UCSD-AML1 (cell line): ENCODE data around the gene UBA1.

Source experiments
- DNase-seq: peaks from one replicate; lab custom pipeline; 2025; ENCODE audit not compliant: unreplicated experiment; lab: John Stamatoyannopoulos, UW

Gene UBA1

DNA sequence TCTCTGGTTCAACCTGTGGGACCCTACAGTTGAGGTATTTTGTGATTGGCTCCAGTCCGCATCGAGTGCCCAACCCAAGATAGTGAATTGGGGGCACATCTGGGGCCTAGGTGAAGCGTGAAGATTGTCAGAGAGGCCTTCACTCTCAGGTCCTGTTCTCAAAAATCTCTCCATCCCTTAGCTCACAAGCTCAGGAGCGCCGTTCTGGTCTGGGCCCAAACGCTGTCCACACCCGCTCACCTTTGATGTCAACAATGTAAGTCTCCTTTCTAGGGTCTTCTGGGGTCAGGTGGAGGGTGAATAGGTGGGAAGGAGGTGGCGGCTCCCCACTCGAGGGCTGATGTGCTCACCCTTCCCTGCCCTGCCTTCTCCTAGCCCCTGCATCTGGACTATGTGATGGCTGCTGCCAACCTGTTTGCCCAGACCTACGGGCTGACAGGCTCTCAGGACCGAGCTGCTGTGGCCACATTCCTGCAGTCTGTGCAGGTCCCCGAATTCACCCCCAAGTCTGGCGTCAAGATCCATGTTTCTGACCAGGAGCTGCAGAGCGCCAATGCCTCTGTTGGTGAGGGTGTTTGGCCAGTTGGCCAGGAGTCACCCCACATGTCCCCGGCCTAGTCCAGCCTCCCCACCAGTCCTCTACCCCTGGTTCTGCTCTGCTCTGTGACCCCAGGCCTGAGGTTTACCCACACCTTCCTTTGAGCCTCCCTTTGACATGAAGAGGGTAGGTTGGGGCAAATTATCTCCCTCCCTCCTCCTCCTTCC, 17.2 kb downstream of the UBA1 start:
- DNase-seq, result no peak

DNA sequence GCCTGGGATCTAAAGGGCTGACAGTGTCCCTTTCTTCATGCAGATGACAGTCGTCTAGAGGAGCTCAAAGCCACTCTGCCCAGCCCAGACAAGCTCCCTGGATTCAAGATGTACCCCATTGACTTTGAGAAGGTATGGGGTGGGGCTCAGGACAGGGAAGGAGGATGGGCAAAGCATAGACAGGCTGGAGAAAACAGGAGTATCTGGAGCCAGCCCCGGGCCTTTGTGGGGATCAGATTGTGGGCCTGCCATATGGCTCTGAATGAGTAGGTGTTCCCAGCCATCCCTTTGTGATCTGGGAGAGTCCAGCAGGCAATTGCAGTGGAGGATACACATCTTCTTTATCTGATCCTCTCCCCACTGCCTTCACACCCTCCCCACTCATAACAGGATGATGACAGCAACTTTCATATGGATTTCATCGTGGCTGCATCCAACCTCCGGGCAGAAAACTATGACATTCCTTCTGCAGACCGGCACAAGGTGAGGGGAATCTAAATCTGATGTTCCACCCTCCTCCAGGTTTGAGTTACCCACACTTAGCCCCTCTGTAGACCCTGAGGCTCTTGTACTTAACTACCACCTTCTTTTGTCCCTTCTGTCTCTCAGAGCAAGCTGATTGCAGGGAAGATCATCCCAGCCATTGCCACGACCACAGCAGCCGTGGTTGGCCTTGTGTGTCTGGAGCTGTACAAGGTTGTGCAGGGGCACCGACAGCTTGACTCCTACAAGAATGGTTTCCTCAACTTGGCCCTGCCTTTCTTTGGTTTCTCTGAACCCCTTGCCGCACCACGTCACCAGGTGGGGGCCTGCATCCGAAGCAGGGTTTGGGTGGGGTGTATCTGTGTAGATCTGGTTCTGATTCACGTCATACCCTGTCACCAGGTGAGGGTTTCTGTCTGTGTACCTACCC, 19.0 kb downstream of the UBA1 start:
- no peak for DNase-seq

DNA sequence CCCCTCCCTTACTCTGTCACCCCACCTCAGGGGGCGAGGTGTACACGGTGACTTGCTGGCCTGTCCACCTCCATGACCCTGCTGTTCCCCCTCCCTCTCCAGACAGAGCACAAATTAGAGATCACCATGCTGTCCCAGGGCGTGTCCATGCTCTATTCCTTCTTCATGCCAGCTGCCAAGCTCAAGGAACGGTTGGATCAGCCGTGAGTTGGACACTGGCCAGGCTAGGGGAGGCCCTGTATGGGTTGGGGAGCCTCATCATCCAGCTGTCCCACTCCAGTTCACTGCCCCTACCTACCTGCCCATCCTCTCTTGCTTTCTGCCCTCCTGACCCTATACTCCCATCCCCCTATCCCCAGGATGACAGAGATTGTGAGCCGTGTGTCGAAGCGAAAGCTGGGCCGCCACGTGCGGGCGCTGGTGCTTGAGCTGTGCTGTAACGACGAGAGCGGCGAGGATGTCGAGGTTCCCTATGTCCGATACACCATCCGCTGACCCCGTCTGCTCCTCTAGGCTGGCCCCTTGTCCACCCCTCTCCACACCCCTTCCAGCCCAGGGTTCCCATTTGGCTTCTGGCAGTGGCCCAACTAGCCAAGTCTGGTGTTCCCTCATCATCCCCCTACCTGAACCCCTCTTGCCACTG, 20.9 kb downstream of the UBA1 start:
- DNase-seq, result no peak

DNA sequence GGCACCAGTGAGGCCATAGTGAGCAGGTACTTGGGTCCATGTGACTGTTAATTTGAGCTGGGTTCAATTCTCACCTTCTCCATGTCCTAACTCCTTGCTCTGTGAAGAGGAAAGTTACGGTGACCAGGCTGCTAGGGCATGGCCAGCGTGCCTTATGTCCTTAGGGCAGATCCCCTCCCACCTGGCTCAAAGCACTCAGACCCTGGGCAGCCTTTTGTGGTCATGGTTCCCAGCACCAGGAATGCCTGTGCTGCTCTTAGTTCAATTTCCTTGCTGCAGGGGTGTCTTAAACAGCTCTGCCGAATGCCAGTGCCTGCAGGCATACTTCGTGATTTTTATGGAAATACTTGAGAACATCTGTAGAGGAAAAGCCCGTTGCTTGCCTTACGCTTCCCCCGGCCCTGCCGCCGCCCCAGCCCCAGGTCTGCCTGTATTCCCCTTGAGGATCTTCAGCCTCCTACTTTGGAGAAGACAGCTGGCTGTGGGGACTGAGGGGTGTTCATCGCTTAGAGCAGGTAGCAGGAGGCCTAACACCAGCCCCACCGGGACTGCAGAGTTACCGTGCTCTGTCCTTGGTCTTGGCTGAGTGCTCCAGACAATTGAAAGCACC, 21.8 kb downstream of the UBA1 start:
- no peak for DNase-seq

DNA sequence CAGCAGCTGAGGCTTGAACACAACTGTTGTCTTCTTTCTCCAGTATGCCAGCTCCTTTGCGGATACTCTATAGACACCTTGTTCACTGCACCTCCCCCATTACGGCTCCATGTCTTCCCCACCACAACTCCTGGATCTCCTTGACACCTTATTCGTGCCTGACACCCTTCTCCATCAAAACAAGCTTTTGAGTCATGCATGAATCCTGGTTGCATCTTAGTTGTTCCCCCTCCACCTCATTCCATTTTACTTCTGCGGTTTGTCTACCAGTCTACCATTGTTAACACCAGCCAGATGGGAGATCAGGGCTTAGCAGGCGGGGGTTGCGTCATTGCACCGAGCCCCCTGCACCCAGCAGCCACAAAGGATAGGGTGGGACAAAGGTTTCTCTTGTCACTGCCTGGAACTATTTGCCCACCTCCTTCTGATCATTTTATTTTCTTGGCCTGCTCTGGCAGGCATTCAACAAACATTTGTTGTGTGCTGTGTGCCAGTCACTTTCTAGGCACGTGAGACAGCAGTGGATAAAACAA, 22.8 kb downstream of the UBA1 start:
- DNase-seq, result no peak

DNA sequence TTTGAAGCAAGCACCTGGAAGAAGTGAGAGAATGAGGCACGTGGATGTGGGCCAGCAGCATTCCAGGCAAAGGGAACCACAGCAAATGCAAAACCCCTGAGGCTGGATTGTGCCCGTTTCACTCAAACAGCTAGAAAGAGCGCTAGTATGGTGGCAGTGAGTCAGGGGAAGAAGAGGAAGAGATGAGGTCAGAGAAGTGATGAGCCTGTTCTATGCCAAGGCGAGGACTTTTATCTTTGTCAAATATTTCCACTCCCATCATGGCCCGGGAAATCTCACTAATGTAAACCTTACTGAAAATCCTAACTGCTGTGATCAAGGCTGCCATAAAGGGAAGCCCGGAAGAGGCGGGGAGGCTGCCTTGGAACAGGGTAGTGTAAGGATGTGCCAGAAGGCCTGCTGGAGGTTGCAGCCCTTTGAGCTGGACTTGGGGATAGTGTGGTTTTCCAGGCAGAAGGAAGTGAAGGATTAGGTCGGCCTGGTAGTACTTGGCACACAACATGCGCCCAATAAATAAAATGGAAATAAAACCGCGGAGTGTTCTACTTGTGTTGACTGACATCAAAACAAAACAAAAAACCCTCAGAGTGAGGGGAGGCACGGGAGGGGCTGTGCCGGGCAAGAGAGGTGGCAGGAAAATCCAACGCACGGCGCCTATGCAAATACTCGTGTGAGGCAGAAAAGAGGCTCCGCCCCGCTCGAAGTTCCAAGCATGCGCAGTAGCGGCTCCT, 23.7 kb downstream of the UBA1 start:
- no peak for DNase-seq

DNA sequence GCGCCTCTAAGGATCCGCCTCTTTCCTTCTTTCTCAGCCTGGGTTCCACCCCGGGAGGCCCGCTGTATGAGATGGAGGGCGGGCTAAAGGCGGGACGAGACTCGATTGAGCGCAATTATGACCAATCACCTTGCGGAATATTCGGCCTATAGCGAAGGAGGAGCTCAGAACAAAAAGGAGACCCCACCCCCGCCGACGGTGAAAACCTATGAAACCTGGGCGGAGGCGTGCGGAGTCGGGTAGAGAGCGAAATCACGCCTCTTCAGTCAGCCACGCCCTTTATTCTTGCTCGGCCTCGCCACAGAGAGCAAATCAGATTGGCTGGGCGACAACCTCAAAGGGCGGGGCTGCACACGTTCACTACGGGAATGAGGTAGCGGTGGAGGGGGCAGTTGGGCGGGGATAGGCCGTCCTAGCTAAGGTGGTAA, 24.2 kb downstream of the UBA1 start:
- peak; percentile 97 for DNase-seq

DNA sequence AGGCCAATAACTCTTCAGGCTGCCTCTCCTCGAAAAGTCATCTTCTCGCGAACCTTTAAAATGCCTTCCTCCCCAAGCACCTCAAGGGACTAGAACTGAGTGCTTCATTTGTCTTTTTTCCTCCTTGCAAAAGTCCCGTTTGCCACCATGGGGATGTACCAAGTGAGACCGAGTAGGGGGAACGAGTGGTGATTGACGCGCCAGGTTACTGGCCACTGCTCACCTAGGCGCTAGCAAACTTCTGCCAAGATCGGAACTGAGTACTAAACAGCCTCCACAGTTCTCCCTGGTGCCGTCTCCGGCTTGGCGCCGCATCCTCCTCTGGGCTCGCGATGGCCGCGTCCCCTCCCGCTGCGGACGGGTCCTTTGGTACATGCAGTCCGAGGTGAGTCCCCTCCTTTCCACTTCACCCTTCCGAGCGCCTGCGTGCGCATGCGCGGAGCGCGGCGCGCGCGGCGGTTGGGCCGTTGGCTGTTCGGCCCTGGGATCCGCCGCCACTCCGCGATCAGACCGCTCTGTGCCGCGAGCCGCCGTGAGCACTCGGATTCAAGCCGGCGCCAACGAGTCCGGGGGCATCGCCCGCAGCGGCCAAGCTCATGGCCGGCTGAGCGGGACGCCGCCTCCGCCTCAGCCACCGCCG, 24.8 kb downstream of the UBA1 start, which contains the start of gene CDK16:
CDK16 (plus strand) TSS at position 402 of the 640 bp plus-strand sequence. CDS start 4,877 bp downstream, outside the sequence.
- peak; percentile 87 for DNase-seq

DNA sequence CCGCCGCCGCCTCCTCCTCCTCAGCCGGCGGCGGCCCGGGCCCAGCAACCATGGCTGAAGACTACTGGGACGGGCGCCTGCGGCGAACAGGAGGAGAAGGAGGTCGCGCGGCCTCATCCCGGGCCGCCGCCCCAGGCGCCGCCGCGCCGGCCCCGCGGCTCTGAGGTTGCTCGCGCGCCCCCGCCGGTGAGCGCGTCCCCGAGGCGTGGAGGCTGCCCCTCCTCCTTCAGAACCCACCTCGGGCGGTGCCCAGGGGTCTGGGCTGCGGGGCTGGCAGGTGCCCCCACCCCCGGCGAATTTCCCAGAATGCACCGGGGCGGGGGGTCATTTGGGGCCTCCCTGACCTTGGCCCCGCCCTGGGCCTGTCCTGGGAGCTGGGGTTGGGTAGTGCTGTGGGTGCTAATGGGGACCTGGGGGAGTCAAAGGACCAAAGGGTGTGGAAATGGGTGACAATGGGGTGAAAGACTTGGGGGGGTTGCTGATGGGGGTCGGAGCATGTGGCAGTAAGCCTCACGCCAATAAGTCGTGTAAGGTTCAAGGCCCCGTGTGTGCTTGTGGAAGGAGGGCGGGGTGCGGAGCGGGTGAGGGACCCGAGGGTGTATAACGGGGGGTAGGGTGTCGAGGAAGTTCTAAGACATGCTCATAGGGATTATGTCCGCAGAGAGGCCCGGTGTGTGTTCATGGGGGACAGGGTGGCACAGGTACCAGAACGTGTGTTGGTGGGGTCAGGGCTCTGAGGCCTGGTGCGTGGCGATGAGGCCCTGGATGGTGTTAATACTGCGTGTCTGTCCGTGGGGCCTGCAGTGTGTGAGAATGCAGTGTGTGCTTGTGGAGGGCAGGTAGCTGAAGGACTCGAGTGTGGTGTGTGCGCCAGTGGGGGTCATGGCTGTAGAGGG, 25.5 kb downstream of the UBA1 start:
- DNase-seq, result peak; percentile 46

DNA sequence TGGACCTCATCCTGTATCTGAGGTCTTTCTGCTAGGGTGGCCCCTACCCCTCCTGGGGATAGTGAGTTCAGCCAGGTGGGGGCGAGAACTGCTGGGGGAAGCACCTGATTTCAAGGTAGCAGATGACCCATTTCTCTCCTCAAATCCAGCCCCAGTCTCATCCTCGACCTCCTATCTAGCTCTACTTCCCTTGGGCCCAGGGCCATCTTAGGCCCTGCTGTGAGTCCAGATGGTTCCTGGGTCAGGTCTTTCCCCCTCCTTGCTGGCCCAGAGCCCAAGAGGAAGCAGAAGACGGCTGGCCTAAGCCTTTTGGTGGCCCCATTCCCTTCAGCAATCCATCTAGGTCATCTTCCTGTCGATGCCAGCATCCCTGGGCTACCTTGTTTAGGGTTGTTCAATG, 28.1 kb downstream of the UBA1 start:
- no peak for DNase-seq

DNA sequence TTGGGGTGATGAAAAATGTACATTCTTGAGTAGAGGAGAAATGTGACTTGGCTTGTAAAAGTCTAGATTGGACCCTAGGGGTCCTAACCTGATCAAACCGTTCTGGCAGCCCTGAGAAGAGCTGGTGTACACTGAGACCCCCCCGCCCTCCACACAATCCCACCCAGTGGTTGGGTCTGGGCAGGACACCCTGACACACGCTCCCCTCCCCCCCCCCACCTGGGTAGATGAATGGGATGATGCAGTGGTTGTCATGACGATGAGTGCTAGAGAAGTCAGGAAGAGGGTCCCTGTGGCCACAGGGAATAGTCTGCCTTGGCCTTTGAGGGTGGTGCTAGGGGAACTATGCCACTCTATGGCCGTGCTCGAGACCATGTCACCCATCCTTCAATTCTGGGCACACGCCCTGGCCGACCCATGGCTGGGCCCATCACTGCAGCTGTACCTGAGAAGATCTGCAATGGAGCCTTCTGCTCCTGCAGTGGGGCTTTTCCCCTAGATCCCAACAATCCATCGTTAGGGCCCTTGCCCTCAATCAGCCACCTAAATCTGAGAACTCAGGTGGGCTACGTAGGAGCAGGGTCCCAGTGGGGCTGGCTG, 29.2 kb downstream of the UBA1 start:
- DNase-seq, result no peak

DNA sequence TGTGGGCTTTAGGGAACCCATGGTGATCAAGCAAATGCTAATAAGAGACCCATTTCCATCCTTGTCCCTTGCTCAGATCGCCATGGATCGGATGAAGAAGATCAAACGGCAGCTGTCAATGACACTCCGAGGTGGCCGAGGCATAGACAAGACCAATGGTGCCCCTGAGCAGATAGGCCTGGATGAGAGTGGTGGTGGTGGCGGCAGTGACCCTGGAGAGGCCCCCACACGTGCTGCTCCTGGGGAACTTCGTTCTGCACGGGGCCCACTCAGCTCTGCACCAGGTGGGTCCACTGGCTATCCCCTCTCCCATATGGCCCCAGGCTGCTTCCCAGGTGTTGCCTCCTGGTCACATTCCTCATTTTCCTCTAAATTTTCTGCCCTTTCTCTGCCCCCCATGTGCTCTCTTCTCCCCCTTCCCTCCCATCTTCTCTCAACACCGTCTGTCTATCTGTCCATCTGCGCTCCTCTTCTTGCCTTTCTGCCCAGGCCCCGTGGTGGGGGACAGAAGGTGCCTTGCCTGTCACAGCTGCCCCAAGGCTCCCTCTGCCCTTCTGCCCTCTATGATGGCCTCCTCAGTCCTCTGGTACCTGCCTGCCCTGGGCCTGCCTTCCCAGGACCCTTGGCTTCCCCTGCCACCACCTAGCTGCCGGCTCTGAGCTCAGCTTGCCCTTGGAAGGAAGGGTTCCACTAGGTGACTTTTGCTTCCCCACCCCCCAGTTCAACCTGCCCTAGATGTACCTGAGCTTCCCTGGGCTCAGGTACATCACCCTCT, 30.0 kb downstream of the UBA1 start:
- no peak for DNase-seq

DNA sequence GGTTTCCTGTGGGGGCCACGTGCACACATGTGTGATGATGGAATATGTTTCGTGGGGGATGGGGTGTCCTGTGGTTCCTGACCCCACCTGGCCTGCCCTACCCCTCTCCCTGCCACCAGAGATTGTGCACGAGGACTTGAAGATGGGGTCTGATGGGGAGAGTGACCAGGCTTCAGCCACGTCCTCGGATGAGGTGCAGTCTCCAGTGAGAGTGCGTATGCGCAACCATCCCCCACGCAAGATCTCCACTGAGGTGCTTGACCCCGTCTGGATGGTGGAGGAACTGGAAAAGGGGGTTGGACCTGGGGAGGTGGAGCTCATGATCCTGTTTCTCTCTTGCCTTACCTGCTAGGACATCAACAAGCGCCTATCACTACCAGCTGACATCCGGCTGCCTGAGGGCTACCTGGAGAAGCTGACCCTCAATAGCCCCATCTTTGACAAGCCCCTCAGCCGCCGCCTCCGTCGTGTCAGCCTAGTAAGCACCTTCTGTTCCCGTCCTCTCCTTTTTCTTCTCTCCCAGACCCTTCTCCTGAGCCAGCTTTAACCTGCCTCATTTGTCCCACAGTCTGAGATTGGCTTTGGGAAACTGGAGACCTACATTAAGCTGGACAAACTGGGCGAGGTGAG, 30.8 kb downstream of the UBA1 start:
- DNase-seq, result no peak

DNA sequence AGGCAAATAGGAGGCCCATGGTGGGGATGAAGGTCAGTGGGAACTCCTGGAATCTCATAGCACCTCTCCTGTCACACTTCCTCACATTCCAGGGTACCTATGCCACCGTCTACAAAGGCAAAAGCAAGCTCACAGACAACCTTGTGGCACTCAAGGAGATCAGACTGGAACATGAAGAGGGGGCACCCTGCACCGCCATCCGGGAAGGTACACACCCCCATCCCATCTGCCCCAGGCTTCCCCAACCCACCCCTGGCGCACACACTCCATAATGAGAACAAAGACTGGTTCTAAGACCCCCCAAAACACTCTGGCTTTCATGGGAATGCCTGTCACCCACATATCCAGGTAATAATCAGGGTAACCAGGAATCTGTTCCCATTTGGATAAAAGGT, 31.3 kb downstream of the UBA1 start:
- no peak for DNase-seq

DNA sequence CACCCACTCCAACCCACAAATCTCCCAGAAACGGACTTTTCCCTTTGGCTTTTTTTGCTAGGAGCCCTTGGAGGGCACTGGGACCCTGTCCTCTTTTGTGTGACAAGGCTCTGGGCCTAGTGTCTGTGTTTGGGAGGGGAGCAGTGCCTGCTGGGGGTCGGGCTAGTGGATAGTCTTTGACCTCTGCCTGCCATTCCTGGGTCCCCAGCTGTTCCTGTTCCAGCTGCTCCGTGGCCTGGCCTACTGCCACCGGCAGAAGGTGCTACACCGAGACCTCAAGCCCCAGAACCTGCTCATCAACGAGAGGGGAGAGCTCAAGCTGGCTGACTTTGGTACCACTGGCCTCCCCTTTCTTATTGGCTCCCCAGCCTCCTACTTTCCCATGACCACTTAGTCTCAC, 32.4 kb downstream of the UBA1 start:
- no peak for DNase-seq

DNA sequence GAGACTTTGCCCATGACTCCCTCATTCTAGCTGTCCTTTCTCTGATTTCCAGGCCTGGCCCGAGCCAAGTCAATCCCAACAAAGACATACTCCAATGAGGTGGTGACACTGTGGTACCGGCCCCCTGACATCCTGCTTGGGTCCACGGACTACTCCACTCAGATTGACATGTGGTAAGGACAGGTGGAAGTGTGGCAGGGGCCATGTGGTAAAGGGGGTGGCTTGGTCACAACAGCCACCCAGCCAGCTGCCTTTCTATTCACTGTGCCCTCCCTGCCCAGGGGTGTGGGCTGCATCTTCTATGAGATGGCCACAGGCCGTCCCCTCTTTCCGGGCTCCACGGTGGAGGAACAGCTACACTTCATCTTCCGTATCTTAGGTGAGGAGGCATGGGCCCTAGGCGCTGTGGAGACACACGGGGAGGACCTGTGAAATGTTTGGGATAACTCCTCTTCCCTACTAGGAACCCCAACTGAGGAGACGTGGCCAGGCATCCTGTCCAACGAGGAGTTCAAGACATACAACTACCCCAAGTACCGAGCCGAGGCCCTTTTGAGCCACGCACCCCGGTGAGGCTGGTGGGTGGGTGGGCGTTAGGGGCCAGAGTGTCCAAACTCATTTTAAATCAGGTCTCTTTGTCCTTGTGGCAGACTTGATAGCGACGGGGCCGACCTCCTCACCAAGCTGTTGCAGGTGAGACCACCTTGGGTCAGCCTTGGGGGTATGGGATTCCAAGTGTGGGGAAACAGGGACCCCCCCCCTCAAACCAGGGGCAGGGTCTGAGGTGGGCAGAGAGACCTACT, 33.1 kb downstream of the UBA1 start:
- no peak for DNase-seq

DNA sequence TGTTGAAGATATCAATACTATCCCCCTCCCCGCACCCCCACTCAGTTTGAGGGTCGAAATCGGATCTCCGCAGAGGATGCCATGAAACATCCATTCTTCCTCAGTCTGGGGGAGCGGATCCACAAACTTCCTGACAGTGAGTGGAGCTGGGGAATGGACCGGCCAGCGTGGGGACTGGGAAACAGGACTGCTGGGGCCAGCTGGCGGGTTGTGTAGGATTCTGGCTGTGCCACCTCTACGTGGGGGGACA, 33.6 kb downstream of the UBA1 start:
- no peak for DNase-seq
